Loucy (cell line): ENCODE results near the gene UGT1A6.
"Not testable (repeated sequence)": the region's sequence is repeated elsewhere in the genome, so short reads cannot be mapped to it uniquely, and the experiment has no call there.

Experiments
- H2AFZ ChIP-seq: fragments of 200-600 bp; sonication (generic); 2 replicates; pipeline ENCODE4 v1.6.0; 2016; ENCODE audit warnings: antibody characterized with exemption, mild to moderate bottlenecking, low read length, moderate library complexity
- H3F3A ChIP-seq: fragments of 200-600 bp; 2 replicates; pipeline ENCODE4 v1.6.0; 2016; ENCODE audit warnings: antibody characterized with exemption, low read depth, mild to moderate bottlenecking
- H3K27me3 ChIP-seq: fragments of 200-600 bp; sonication (generic); 2 replicates; pipeline ENCODE4 v1.6.1; 2014; ENCODE audit warnings: low read length, mild to moderate bottlenecking; ENCODE audit not compliant: insufficient read depth, poor library complexity, severe bottlenecking
- H3K36me3 ChIP-seq: fragments of 200-600 bp; sonication (generic); 2 replicates; pipeline ENCODE4 v1.6.1; 2016; ENCODE audit warnings: low read length; ENCODE audit not compliant: insufficient read depth
- H3K4me1 ChIP-seq: fragments of 200-600 bp; sonication (generic); 2 replicates; pipeline ENCODE4 v1.5.1; 2014; ENCODE audit warnings: low read length, mild to moderate bottlenecking; ENCODE audit not compliant: insufficient read depth, poor library complexity, severe bottlenecking
- H3K4me2 ChIP-seq: fragments of 200-600 bp; sonication (generic); 2 replicates; pipeline ENCODE4 v1.6.0; 2014; ENCODE audit warnings: antibody characterized with exemption, low read length, low read depth, mild to moderate bottlenecking; ENCODE audit not compliant: poor library complexity, severe bottlenecking
- H3K4me3 ChIP-seq: fragments of 200-600 bp; sonication (generic); 2 replicates; pipeline ENCODE4 v1.5.1; 2014; ENCODE audit warnings: low read length, mild to moderate bottlenecking, mixed read lengths; ENCODE audit not compliant: poor library complexity, severe bottlenecking
- H3K79me2 ChIP-seq: fragments of 200-600 bp; sonication (generic); 2 replicates; pipeline ENCODE4 v1.6.1; 2014; ENCODE audit warnings: low read length; ENCODE audit not compliant: insufficient read depth
- H3K9ac ChIP-seq: fragments of 200-600 bp; sonication (generic); 2 replicates; pipeline ENCODE4 v1.6.0; 2014; ENCODE audit warnings: mild to moderate bottlenecking, low read depth, low read length, moderate library complexity; ENCODE audit not compliant: poor library complexity, severe bottlenecking
- H3K9me2 ChIP-seq: fragments of 200-600 bp; sonication (generic); replicated peaks from 2 replicates; pipeline ENCODE4 v1.6.1; 2016; ENCODE audit warnings: low read depth, low read length, mixed read lengths
- H3K9me3 ChIP-seq: fragments of 200-600 bp; sonication (generic); 2 replicates; pipeline ENCODE4 v1.6.1; 2014; ENCODE audit warnings: mild to moderate bottlenecking, antibody characterized with exemption, low read length, low read depth; ENCODE audit not compliant: insufficient read depth
- H4K20me1 ChIP-seq: fragments of 200-600 bp; sonication (generic); 2 replicates; pipeline ENCODE4 v1.6.0; 2014; ENCODE audit warnings: antibody characterized with exemption, low read length, mild to moderate bottlenecking; ENCODE audit not compliant: insufficient read depth, poor library complexity, severe bottlenecking
- EZH2phosphoT487 ChIP-seq: fragments of 200-600 bp; IDR thresholded peaks from 2 replicates; pipeline ENCODE4 v1.6.1; 2018; ENCODE audit warnings: antibody characterized with exemption, mild to moderate bottlenecking, moderate library complexity, borderline replicate concordance
- TF ChIP-seq, protein P1 (sequence below): fragments of 200-600 bp; sonication (generic); conservative IDR thresholded peaks from 2 replicates; pipeline ENCODE4 v1.5.1; 2014; ENCODE audit warnings: mild to moderate bottlenecking, antibody characterized with exemption, low read length

Gene UGT1A6

GRCh38 chr2:233718552-233718951 lies 25.9 kb downstream of the UGT1A6 start, which contains the start of gene UGT1A4:
TSS of gene UGT1A4 (plus strand) at chr2:233718736. CDS start at chr2:233718821, 85 bp downstream.
- H3K4me3 ChIP-seq, result no peak within 1 kb of the TSS
- no peaks in the 10 kb centered on the region for H3K4me1 ChIP-seq
- no peak for TF ChIP-seq EZH2phosphoT487
- TF ChIP-seq, protein P1, sequence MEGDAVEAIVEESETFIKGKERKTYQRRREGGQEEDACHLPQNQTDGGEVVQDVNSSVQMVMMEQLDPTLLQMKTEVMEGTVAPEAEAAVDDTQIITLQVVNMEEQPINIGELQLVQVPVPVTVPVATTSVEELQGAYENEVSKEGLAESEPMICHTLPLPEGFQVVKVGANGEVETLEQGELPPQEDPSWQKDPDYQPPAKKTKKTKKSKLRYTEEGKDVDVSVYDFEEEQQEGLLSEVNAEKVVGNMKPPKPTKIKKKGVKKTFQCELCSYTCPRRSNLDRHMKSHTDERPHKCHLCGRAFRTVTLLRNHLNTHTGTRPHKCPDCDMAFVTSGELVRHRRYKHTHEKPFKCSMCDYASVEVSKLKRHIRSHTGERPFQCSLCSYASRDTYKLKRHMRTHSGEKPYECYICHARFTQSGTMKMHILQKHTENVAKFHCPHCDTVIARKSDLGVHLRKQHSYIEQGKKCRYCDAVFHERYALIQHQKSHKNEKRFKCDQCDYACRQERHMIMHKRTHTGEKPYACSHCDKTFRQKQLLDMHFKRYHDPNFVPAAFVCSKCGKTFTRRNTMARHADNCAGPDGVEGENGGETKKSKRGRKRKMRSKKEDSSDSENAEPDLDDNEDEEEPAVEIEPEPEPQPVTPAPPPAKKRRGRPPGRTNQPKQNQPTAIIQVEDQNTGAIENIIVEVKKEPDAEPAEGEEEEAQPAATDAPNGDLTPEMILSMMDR, result no peak
- no peak within 1 kb of the TSS for H3K4me2 ChIP-seq
- H3K9me3 ChIP-seq, result no peaks in the 10 kb centered on the region
- no peaks in the 10 kb centered on the region for H4K20me1 ChIP-seq
- H2AFZ ChIP-seq, result no peak within 1 kb of the TSS
- H3F3A ChIP-seq, result no peaks in the 10 kb centered on the region
- H3K9me2 ChIP-seq, result no peaks in the 10 kb centered on the region
- H3K27me3 ChIP-seq, result no peaks in the 10 kb centered on the region
- no peaks in the 10 kb centered on the region for H3K36me3 ChIP-seq
- H3K9ac ChIP-seq, result no peak within 1 kb of the TSS
- H3K79me2 ChIP-seq, result no peaks in the 10 kb centered on the region

DNA sequence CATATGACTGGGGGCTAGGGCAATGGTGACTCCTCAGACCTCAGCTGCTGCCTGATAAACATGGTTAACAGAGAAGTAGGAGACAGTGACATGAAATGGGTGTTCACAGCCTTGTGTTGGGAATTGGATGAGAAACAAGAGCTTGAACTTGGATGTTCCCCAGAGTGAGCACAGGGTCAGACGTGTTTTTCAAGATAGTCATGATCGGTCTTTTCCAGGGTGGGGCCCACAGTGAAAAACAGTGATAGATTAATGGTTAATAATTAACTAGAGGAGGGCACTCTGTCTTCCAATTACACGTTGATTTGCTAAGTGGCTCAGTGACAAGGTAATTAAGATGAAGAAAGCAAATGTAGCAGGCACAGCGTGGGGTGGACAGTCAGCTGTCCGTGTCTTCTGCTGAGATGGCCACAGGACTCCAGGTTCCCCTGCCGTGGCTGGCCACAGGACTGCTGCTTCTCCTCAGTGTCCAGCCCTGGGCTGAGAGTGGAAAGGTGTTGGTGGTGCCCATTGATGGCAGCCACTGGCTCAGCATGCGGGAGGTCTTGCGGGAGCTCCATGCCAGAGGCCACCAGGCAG lies 36.1 kb downstream of the UGT1A6 start, which contains the start of gene UGT1A3:
Gene UGT1A3 (plus strand): TSS at position 320 of the 579 bp plus-strand sequence. CDS start 85 bp downstream, at position 405.
- no peak within 1 kb of the TSS for H3K9ac ChIP-seq
- H3K79me2 ChIP-seq, result no peaks in the 10 kb centered on the region
- no peaks in the 10 kb centered on the region for H3K27me3 ChIP-seq
- H3F3A ChIP-seq, result no peaks in the 10 kb centered on the region
- no peaks in the 10 kb centered on the region for H3K9me2 ChIP-seq
- no peaks in the 10 kb centered on the region for H3K4me1 ChIP-seq
- TF ChIP-seq EZH2phosphoT487, result no peak
- TF ChIP-seq, protein P1, result no peak
- no peaks in the 10 kb centered on the region for H3K9me3 ChIP-seq
- no peaks in the 10 kb centered on the region for H3K36me3 ChIP-seq
- H3K4me2 ChIP-seq, result no peak within 1 kb of the TSS
- H2AFZ ChIP-seq, result no peak within 1 kb of the TSS
- H4K20me1 ChIP-seq, result no peaks in the 10 kb centered on the region
- H3K4me3 ChIP-seq, result no peak within 1 kb of the TSS

- H3K9ac ChIP-seq, H3K4me3 ChIP-seq, H3K9me3 ChIP-seq, H4K20me1 ChIP-seq, H3K79me2 ChIP-seq, H3K4me2 ChIP-seq, H2AFZ ChIP-seq, H3K4me1 ChIP-seq, H3F3A ChIP-seq, H3K27me3 ChIP-seq, H3K9me2 ChIP-seq, H3K36me3 ChIP-seq: not testable (repeated sequence)
These were observed 44.4 kb downstream of the UGT1A6 start for GRCh38 chr2:233736868-233737653.
